GM18520 (cell line): ENCODE results near the gene MYOM1.
"Not testable (repeated sequence)": the region's sequence is repeated elsewhere in the genome, so short reads cannot be mapped to it uniquely, and the experiment has no call there.

Experiments
- ATAC-seq: cut with Tn5 transposase; IDR thresholded peaks from one replicate; pipeline ENCODE4 v1.9.1; 2021; ENCODE audit not compliant: unreplicated experiment

MYOM1 gene

DNA sequence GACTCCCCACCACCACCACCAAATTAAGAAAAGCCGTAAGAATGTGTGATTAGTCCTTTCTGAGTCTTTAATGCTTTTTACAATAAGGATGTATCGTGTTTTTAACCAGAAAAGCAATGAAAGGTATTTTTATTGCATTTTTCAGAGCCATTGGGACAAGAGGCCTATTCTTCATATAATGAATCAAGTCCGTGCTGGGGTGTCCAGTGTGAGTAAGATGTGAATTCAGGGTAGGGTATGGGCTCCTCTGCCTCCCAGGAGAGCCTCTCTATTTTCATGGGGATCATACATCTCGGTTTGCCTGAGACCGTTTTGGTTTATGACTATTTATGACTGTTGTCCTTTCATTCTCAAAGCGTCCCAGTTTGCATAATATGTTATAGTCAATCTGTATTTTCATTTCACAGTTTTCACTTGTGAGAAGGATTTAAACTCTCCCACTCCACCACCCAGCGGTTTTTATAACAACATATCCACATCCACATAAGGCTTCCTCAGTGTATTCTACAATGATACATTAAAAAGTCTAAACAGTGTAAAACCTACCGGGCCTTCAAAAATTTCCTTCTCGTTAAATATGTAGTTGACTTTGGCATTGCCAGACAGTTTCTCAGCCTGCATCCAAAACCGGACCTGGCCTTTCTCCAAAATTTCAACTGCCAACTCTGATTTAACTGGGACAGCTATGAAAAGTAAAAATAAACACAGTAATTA lies 126.0 kb downstream of the MYOM1 start:
- ATAC-seq: no peak

DNA sequence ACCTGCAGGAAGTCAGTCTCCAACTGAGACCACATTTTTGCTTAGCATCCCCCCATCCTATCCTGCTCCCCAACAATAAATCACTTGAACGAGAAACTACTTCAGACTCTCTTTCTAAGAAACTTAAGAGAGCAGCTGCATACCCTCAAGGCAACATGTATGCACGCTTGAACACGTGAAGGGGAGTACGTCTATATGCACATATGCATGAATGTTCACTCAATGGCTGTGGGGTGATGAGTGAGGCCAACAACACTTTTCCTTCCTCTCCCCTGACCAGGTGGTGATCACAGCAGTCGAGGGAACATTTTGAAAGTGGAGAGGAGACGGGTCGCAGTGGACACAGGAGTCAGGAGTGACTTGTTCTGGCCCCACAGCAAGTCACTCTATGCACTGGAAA lies 127.0 kb downstream of the MYOM1 start:
- ATAC-seq: no peak

DNA sequence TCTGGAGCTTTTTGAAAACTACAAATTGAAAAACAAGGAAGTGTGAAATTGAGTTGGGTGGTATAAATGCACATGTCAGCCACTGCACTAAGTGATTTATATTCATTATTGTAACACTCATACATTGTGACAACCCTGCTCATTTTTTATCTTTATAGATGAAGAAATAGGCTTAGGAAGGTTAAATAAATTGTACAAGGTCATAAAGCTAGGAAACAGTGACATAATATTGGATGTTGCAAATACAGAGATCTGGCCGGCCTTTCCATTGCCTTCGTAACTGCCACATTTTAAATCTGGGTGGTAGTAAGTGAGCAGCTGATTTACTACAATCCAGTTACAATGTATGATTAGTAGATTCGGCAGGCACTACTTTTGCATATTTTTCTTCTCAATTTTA lies 130.2 kb downstream of the MYOM1 start:
- no peak for ATAC-seq

DNA sequence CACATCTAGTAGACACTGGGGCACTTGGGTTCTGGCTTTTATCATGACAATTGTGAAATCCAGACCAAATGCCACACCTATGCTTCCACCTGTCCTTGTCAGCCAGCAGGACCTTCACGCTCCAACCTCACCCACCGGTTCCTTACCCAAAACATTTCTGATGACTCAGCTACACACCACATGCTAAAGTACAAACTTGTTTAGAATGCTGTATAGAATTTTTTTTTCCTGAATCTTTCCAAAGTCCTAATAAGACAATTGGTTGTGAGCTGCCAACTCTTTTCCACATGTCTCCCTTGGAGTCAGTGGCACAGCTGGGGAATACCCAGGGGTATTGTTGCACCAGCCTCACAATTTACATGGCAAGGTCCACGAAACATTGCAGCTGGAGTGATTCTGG lies 131.3 kb downstream of the MYOM1 start:
- ATAC-seq: no peak

DNA sequence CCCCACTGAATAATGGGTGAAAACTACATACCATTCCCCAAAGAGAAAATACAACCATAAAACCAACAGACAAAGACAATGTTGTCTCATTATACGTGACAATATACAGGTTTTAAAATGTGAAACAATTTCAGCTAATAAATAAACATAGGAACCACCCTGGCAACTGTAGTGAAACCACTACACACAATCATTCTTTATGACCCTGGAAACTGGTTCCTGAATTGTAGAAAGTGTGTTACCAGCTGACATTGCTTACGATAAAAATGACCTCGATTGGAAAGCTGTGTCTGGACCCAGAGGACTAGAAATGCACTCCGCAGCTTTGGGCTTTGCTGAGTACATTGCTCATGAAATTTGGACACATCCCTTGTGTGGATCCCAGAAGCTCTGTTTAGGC lies 132.9 kb downstream of the MYOM1 start:
- ATAC-seq: no peak

DNA sequence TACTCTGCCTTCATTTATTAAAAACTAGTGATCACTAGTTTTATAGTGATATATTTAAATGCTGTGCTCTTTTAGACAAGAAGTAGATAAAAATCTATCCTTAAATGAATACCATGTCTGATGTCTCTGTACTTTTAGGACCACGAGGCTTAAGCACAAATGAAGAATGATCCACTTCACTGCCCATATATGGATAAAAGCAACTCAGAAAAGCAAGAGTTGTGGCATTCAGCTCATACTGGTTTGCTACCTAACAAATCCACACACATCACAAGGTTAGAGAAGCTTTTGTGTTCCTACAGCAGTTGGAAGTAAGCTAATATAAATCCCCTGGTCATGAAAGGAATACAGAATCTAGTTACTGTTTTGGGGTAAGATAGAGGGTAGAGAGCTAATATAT lies 134.2 kb downstream of the MYOM1 start:
- no peak for ATAC-seq

DNA sequence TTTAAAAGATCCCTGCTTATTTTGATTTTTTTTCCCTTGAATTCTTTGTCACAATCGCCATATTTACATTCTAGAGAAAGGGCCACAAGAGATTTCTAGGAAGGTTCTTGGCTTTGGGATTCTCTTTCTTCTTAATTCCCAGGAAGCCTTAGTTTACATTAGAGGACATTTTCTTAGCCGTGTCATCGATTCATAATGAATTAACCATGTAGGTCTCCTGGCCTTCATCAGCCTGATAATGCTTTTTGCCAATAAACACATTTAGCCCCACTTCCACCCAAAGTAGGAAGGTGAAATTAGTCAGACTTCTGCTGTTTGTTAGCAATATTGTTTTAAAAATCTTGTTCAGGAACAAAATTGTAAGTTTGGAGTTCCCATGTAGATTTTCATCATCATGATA lies 135.6 kb downstream of the MYOM1 start:
- ATAC-seq: no peak

DNA sequence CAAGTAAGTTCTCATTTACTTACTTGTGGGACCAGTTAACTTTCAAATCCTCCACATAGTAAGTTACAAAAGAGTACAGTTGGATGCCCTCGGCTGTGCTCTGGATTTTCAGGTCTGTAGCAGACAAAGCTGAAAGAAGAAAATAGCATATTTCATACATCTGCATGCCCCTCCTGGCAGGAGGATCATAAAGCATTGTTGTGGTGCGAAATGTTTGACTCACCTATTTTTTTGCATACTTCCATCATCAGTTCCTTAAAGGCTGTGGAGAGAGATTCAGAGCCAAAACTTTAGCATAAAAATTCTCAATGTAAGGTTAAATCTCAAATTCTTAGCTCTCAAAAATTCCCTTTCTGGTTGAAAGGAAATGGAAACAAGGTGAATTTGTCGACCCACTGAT lies 136.0 kb downstream of the MYOM1 start:
- ATAC-seq: no peak

DNA sequence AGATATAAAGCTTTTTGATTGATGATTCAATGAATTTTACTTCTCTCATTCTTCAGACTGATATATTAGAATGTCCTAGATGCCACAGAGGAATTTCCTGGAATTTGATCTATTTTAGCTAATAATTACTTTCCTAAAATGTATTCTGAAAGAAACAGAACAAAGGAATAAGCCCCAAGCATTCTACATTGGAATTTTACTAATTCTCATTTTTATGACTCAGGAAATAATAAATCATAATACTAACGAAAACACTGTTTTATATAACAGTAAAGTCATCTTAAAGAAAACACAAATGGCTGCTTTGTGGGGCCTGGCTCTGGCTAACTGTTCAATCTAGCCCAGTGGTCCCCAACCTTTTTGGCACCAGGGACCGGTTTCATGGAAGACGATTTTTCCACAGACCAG lies 138.2 kb downstream of the MYOM1 start:
- ATAC-seq: no peak

DNA sequence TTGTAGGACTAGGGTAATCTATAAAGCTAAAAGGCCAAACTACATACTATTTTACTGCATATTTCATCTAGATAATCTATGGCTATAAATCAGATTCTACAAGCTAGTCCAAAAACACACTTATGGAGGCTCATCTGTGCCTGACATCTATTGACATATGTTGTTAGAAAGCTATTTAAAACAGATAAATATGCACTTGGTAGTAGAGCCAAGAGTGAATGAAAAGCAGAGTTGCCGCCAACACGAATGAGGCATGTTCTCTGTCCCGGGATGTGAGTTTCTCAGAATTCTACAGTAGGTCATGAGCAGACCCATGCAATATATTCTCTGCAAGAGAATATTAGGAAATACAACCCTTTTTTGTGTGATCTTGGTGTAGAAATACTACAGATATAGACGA lies 140.1 kb downstream of the MYOM1 start:
- ATAC-seq: no peak

DNA sequence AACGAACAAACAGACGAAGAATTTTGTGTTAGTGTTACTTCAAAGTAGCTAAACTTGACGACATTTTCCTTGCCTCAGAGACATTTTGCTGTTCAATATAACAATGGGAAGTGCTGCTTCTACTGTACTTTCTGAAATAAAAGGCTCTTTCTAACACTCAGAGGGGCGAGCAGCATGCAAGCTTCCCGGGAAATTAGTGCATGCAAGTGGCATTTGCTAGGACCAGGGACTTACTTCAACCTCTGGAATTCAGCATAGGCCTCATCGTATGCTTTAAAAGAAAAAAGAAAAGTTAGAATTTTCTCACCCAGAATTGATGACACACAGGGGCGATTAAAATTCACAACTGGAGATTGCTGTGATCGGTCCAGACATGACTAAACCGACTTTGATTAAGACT lies 144.3 kb downstream of the MYOM1 start:
- no peak for ATAC-seq

DNA sequence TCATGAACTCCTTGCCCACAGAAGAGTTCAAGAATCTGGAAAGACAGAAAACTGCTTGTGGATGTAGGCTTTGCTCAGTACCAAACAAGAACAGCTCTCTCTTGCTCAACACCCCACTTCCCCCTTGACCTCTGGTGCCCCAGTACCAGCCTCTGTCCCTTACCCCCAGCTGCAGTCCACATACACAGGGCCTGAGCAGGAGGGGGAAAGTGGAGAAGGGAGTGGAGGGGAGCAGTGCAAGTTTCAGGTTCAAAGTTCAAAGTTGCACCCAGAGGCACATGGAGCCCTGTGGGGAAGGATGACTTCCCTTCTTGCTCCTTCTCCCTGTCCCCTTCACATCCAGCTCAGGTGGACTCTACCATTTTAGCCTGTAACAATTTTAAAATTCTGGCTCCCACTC lies 145.7 kb downstream of the MYOM1 start:
- ATAC-seq: no peak

DNA sequence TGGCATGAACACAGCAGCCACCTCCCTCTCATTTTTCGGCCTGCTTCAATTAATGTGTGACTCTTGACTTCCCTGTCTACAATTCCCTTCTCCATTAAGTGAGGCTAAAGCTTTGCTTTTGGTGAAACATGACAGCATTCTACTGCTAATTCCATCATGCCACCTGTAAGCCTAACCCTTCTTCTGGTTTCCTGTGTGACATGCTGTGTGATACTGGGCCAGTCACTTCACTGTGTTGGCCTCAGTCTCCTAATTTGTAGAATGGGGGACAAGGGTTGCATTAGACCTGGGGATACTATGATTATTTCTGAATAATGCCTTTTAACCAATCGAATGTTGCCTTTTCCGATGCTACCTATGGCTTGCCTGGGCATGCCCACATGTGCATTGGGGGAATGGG lies 146.4 kb downstream of the MYOM1 start:
- ATAC-seq: not testable (repeated sequence)

DNA sequence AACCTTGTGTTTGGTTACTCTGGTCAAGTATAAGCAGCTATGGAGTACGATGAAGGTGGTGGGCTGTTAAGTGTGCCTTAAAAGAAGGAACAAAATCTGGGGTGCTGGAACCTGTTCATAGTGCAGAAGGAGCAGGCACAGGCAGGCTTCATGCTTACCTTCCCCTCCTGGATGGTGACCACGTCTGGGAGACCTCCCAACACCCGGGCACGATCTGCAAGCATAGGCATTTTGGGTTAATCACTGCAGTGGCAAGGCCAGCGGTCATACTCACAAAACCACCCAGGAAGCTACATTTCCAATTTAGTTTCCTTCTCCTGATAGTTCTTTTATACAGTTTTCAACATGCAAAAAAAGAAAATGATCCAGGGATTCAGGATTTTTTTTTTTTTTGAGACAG lies 148.1 kb downstream of the MYOM1 start:
- no peak for ATAC-seq

DNA sequence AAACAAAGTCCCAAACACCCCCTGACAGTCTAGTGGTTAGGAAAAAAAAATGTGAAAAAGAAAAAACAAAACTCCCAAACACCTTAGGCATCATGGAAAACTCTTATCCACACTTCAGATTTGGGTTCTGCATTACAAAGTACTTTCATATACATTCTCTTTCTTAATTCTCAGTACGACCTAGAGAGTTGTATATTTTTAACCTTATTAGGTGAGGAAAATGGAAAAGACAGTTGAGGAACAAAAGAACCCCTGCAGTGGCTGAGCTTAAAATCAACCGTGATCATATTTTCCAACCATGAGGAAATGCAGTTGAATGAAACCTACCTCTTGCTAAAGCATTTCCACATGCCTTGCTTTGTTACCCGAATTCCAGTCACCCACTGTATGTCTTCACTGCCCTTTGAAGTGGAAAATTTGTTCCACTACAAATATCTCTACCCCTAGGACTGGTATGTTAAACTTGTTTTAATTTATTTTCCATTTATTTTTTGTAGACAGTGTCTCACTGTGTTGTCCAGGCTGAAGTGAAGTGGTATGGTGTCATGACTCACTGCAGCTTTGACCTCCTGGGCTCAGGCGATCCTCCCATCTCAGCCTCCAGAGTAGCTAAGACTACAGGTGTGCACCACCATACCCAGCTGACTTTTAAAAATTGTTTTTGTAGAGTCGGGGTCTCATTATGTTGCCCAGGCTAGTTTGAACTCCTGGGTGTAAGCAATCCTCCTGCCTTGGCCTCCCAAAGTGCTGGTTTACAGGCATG lies 149.9 kb downstream of the MYOM1 start:
- ATAC-seq: no peak

DNA sequence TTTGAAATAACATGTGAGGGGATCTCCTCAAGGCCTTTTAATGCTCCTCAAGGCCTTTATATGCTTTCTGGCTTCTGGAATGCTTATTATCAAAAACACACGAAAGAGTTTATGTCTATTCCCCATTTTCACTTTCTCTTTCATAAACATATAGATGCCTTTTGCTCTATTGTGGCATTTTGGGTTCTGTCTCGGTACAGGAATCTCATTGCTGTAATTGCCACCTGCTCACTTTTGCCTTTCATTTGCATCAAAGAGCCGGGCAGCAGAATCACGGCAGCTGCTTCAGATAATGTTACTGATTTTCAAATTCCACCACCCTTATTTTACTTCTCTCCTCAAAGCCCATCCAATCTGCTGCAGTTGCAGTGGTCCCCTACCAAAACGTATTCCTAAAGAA lies 152.0 kb downstream of the MYOM1 start:
- ATAC-seq: no peak

DNA sequence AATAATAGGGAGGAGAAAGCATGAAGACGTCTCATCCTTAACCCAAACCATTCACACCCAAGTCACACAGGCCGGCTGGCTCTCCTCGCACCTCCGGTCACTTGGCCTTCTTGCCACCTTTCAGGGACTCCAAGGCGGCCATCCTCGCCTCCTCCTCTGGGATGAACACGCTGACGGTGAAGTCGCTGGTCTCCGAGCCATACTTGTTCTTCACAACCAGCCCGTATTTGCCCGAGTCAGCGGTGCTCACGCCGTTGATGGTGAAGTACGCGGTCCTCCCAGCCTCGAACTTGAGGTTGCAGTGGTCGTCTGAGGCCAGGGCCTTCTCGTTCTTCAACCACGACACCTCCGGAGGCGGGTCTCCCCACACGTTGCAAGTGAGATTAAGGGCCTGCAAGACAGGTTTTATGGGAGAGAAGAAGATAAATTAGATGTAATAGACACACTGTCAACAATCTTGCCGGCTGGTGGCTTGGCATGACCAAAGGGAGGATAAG lies 152.6 kb downstream of the MYOM1 start:
- no peak for ATAC-seq

DNA sequence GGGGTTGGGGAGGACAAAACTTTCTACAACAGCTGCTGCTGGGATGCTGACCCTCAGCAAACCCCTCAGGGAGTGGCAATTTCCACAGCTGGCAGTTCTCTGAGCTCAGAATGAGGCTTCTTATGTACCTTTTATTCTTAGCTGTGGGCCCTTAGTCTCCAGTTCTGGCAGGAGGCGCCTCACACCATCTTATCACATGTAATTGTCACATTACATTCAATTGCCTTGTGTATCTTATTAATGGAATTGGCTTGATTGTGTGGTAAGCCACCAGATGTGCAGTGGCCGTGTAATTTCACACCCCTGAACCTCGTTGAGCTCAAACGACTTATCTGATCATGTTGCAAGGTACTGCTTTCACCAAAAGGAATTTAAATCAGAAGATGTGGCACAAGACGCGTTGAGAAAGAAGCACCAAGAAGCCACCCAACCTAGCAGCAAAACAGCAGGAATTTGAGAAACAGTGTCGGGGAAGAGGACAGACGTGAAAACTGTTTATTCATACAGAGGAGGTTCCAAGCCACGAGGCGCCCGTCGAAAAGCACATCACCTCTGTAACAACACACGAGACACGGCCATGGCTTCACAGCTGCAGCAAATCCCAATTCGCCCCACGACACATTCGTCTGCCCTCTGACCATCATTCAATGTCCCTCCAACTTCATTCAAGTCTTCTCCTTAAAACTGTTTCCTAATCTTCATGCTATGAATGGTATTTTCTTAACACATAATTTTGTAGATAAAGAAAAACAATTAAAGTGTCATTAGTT lies 153.2 kb downstream of the MYOM1 start:
- ATAC-seq: no peak

DNA sequence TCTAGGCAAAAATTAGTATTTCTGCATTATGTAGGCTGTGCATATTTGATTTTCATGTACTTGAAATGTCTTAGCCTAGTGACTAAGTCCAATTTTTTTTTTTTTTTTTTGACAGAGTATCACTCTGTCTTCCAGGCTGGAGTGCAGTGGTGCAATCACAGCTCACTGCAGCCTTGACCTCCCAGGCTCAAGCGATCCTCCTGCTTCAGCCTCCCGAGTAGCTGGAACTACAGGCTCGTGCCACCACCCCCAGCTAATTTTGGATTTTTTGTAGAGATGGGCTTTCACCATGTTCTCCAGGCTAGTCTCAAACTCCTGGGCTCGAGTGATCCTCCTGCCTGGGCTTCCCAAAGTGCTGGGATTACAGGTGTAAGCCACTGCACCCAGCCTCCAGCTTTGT lies 156.0 kb downstream of the MYOM1 start:
- ATAC-seq: not testable (repeated sequence)

DNA sequence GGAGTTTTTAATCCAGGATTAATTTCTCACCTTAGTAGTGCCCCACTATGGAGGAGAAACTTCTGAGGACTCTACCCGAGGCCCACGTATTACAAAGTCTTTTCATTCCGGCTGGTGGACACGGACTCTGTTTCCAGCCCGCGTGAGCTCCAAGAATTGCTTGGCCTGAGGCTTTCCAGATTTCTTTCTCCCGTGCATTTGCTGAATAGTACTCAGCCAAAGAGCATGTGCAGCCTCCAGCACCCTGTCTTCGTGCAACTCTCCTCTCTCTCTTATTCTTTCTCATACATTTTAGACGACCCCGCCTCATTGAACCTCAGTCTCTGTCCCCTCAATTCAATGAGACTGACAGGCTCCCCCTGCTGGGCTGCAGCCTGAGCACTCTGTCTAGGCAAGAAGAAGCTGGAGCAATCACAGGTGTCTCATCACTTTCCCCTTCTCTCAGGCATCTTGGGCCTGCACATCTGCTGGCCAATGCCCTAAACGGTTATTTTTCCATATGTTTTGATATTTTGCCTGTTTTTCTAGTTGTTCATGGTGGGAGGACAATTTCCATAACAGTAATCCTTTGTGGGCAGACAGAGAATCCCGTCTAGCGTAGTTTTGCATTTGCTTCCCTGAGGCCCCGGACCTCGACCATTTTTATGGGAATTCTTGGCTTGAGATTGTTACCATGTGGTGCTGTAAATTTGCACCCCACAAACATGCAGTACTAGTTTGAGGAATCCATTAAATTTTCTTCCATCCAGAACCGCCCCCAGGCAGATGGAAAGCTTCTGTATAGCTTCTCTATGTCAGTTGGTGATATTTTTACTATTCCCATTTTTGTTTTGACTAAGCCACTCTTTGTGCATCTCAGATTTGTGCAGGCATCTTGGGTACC lies 156.7 kb downstream of the MYOM1 start:
- no peak for ATAC-seq
